ENCODE data around the gene SF3A2. TPM values are rescaled to one million over a fixed set of nuclear protein-coding genes. Genes with fewer than 3 reads are reported as not detected.

The SF3A2 gene
- total and polyA plus RNA-seq, 10 donors, result 28.5 to 79.7 (median 45.0) TPM

GRCh38 chr19:2269244-2270156 is 32.9 kb downstream of the SF3A2 start:
- TF ChIP-seq CTCF (IDR thresholded peaks at IDR 0.05 in 8 of 11, conservative IDR thresholded peaks at IDR 0.05 in 3 of 11) (peak in 10 of 11 experiments; percentile 12 to 53 (median 39)), POLR2A (IDR thresholded peaks at IDR 0.05) (peak; percentile 99 to 100 (median 99)), POLR2AphosphoS5 (IDR thresholded peaks at IDR 0.05) (peak; percentile 100)
- H3K9me3 ChIP-seq, result no peaks in the 10 kb centered on the region
- DNase-seq, result peak; percentile 98
- 1 to 2% (median 1%) methylated on average over 71 to 103 of the region's 103 CpGs for WGBS, 5 donors
- H3K27ac ChIP-seq, result peak overlapping the region; percentile 93 to 100 (median 100)
- H3K4me3 ChIP-seq, result peak overlapping the region; percentile 92 to 100 (median 98)
- H3K27me3 ChIP-seq (replicated peaks in 1 of 7), result no peaks in the 10 kb centered on the region
- H3K4me1 ChIP-seq, result peaks cover 47 to 83% (median 80%) of the 10 kb centered on the region in 6 donors
- intact Hi-C loops (cut with DNase I; ENCODE audit: low total_unique reads), result loop anchor here (2.0 to 5.0 kb wide), 2 partner anchors 31 to 112 kb away; no protein-coding TSS in a partner anchor
- peaks cover 0 to 34% (median 21%) of the 10 kb centered on the region in 6 donors for H3K36me3 ChIP-seq

GRCh38 chr19:2270157-2270422 is 33.5 kb downstream of the SF3A2 start:
- Histone ChIP-seq H3K4me3 (peak overlapping the region; percentile 92 to 100 (median 98)), H3K4me1 (peaks cover 47 to 83% (median 80%) of the 10 kb centered on the region in 6 donors), H3K27ac (peak overlapping the region; percentile 93 to 100 (median 100)), H3K36me3 (peaks cover 0 to 38% (median 22%) of the 10 kb centered on the region in 6 donors), H3K27me3 (replicated peaks in 1 of 7) (no peaks in the 10 kb centered on the region), H3K9me3 (no peaks in the 10 kb centered on the region)
- TF ChIP-seq POLR2AphosphoS5 (IDR thresholded peaks at IDR 0.05) (no peak), CTCF (IDR thresholded peaks at IDR 0.05 in 8 of 11, conservative IDR thresholded peaks at IDR 0.05 in 3 of 11) (no peak), POLR2A (IDR thresholded peaks at IDR 0.05) (no peak)
- peak; percentile 94 for DNase-seq
- intact Hi-C loops (cut with DNase I; ENCODE audit: low total_unique reads), result loop anchor here (2.0 to 5.0 kb wide), 2 partner anchors 31 to 113 kb away; no protein-coding TSS in a partner anchor
- 0 to 1% (median 0%) methylated on average over 7 to 30 of the region's 30 CpGs for WGBS, 5 donors

- TF ChIP-seq CTCF (IDR thresholded peaks at IDR 0.05 in 8 of 11, conservative IDR thresholded peaks at IDR 0.05 in 3 of 11) (no peak), POLR2A (IDR thresholded peaks at IDR 0.05) (no peak), POLR2AphosphoS5 (IDR thresholded peaks at IDR 0.05) (peak; percentile 78 to 91 (median 84))
- Histone ChIP-seq H3K4me1 (peaks cover 49 to 83% (median 82%) of the 10 kb centered on the region in 6 donors), H3K27me3 (replicated peaks in 1 of 7) (no peaks in the 10 kb centered on the region), H3K9me3 (no peaks in the 10 kb centered on the region), H3K4me3 (peak overlapping the region; percentile 92 to 100 (median 98)), H3K27ac (peak overlapping the region; percentile 93 to 100 (median 100)), H3K36me3 (peaks cover 0 to 43% (median 27%) of the 10 kb centered on the region in 6 donors)
- intact Hi-C loops (cut with DNase I; ENCODE audit: low total_unique reads), result loop anchor here (2.0 to 5.0 kb wide), 2 partner anchors 32 to 113 kb away; no protein-coding TSS in a partner anchor
- 0 to 1% (median 1%) methylated on average over 42 to 88 of the region's 88 CpGs for WGBS, 5 donors
- DNase-seq, result peak; percentile 96
Observed at GRCh38 chr19:2270423-2271233, 34.0 kb downstream of the SF3A2 start.
